Upper lobe of left lung (tissue), 6 donors: ENCODE data around the gene PTGR1. TPM values are rescaled to one million over a fixed set of nuclear protein-coding genes. Genes with fewer than 3 reads are reported as not detected.

Experiments
- ATAC-seq, 2 donors: fragments of 200-7000 bp; cut with Tn5 transposase; one replicate each; pipeline ENCODE4 v1.9.1; 2022; ENCODE audit warnings: mild to moderate bottlenecking in 2 of 2, moderate library complexity in 2 of 2; ENCODE audit not compliant: low FRiP score in 2 of 2
- DNase-seq, 2 donors: peaks; one replicate each; pipeline ENCODE4 v3.0.0-alpha.2; 2019 to 2020
- H3K27ac ChIP-seq, 4 donors: fragments of 200-600 bp; sonication (generic); one replicate each; pipeline ENCODE4 v1.5.1; 2016 to 2019
- H3K27me3 ChIP-seq, 4 donors: fragments of 200-600 bp; sonication (generic); one replicate each; pipeline ENCODE4 v1.5.1; 2017 to 2019
- H3K36me3 ChIP-seq, 4 donors: fragments of 200-600 bp; sonication (generic); one replicate each; pipeline ENCODE4 v1.5.1; 2016 to 2019
- H3K4me1 ChIP-seq, 4 donors: fragments of 200-600 bp; sonication (generic); one replicate each; pipeline ENCODE4 v1.5.1; 2018 to 2019
- H3K4me3 ChIP-seq, 4 donors: fragments of 200-600 bp; sonication (generic); one replicate each; pipeline ENCODE4 v1.5.1; 2017 to 2019; ENCODE audit warnings: mild to moderate bottlenecking in 2 of 4, moderate library complexity in 1 of 4
- H3K9me3 ChIP-seq, 4 donors: fragments of 200-600 bp; sonication (generic); one replicate each; pipeline ENCODE4 v1.5.1; 2018 to 2019
- CTCF ChIP-seq, 6 experiments: fragments of 450-650 bp in 4 of 6; fragments of 200-600 bp in 2 of 6; sonication (generic) in 2 of 6; IDR thresholded peaks; one replicate each; pipeline ENCODE4 v1.5.1; 2016 to 2019; ENCODE audit warnings: antibody characterized with exemption in 6 of 6
- EP300 ChIP-seq, 4 donors: sonication (generic); formaldehyde crosslinking; IDR thresholded peaks; one replicate each; pipeline ENCODE4 v1.5.1; 2017; ENCODE audit warnings: antibody characterized with exemption in 4 of 4, control low read depth in 2 of 4
- POLR2A ChIP-seq, 4 donors: fragments of 450-650 bp; IDR thresholded peaks; one replicate each; pipeline ENCODE4 v1.5.1; 2016 to 2017; ENCODE audit warnings: antibody characterized with exemption in 4 of 4, mild to moderate bottlenecking in 2 of 4
- POLR2AphosphoS5 ChIP-seq, 2 donors: sonication (generic); formaldehyde crosslinking; IDR thresholded peaks; one replicate each; pipeline ENCODE4 v1.5.1; 2017; ENCODE audit warnings: antibody characterized with exemption in 2 of 2
- WGBS, 2 donors: methylation state at CpG; one replicate each; pipeline ENCODE4 v1.1.5; 2017 to 2018; 5-methylcytosine and 5-hydroxymethylcytosine counted together
- total RNA-seq, 6 donors: library from RNA; depleted of rRNA in 4 of 6; stranded (reverse); fragments of >200 nt in 4 of 6; gene quantifications; one replicate each; pipeline versions ENCODE4 v1.1.0 to v1.2.1, GENCODE V29; 2016 to 2021
- donor health status: DM: no; HTN: no; CAD: no; lungs with moderate emphysema.
- donor health status: DM: no; HTN: yes; CAD: no; lungs with severe emphysema.

PTGR1 gene
- total RNA-seq, 6 donors from 2014 or later = 26.9 to 66.7 (median 35.9) TPM

DNA sequence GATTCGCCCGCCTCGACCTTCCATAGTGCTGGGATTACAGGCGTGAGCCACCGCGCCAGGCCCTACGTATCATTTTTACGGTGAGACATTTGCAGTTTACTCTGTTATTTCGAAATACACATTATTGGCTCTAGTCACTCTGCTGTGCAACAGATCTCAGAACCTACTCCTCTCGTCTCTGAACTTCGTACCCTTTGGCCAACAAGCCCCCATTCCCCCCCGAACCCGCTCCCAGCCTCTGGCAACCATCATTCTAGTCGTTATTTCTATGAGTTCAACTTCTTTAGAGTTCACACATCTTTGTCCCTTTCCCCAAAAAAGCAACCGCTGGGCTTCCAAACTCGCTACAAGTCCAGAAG is 735 bp downstream of the PTGR1 start:
- no peaks in the 10 kb centered on the region for H3K9me3 ChIP-seq
- H3K27ac ChIP-seq = peak overlapping the region; percentile 85 to 93 (median 88)
- DNase-seq (peak in 1 of 2 donors; percentile 41), ATAC-seq (peak in 1 of 2 donors; percentile 78)
- peak overlapping the region; percentile 54 to 83 (median 72) for H3K4me3 ChIP-seq
- no peaks in the 10 kb centered on the region for H3K27me3 ChIP-seq
- TF ChIP-seq CTCF (IDR thresholded peaks at IDR 0.05) (no peak), POLR2A (IDR thresholded peaks at IDR 0.05) (no peak), POLR2AphosphoS5 (IDR thresholded peaks at IDR 0.05) (no peak), EP300 (IDR thresholded peaks at IDR 0.05) (no peak)
- peaks cover 5 to 11% (median 6%) of the 10 kb centered on the region in 4 donors for H3K4me1 ChIP-seq
- WGBS, 2 donors = 0% methylated on average over 16 of the region's 16 CpGs
- peaks cover 0 to 24% (median 7%) of the 10 kb centered on the region in 4 donors for H3K36me3 ChIP-seq

DNA sequence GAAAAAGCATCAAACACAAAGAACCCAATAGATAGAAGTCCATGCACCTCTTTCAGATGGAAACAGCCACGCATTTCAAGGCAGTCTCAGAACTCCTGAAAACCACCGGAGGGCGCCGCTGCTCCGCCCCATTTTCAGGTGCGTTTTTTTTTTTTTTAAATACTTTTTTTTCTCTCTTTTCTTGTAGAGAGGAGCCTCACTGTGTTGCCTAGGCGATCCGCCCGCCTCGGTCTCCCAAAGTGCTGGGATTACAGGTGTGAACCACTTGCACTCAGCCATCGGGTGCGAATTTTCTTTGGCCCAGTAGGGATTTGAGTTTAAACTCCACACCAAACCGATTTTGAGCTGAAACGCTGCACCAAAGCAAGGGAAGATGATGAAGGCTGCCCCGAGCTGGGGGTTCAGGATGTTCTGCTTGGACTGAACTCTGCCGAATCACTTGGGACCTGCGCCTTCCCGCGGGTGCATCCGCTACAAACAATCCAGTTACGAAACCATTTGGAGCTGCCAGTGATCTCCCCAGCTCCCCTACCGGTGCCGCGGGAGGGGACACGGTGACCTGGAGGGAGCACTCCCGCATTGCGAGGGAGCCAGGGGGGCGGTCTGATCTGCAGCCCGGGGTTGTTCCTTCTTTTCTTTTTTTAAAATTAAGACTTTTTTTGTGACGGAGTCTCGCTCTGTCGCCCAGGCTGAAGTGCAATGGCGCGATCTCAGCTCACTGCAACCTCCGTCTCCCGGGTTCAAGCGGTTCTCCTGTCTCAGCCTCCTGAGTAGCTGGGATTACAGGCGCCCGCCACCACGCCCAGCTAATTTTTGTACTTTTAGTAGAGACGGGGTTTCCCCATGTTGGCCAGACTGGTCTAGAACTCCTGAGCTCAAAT is 1.4 kb downstream of the PTGR1 start:
- peak overlapping the region; percentile 33 to 83 (median 72) for H3K4me3 ChIP-seq
- TF ChIP-seq POLR2AphosphoS5 (IDR thresholded peaks at IDR 0.05) (peak in 1 of 2 donors; percentile 37), POLR2A (IDR thresholded peaks at IDR 0.05) (no peak), CTCF (IDR thresholded peaks at IDR 0.05) (peak in 5 of 6 experiments; percentile 10 to 59 (median 33))
- H3K4me1 ChIP-seq = peaks cover 5 to 11% (median 6%) of the 10 kb centered on the region in 4 donors
- peak; percentile 46 to 52 for ATAC-seq
- no peaks in the 10 kb centered on the region for H3K9me3 ChIP-seq
- H3K36me3 ChIP-seq = peaks cover 0 to 24% (median 7%) of the 10 kb centered on the region in 4 donors
- peak; percentile 58 to 70 for DNase-seq
- no peaks in the 10 kb centered on the region for H3K27me3 ChIP-seq
- 1% methylated on average over 38 to 41 of the region's 41 CpGs for WGBS, 2 donors
- H3K27ac ChIP-seq = peak overlapping the region; percentile 85 to 93 (median 88)

- DNase-seq (no peak), ATAC-seq (no peak)
- H3K9me3 ChIP-seq = no peaks in the 10 kb centered on the region
- 79 to 86% methylated on average over 5 of the region's 5 CpGs for WGBS, 2 donors
- H3K4me3 ChIP-seq = no peak overlapping the region
- no peaks in the 10 kb centered on the region for H3K27me3 ChIP-seq
- H3K4me1 ChIP-seq = no peaks in the 10 kb centered on the region
- H3K36me3 ChIP-seq = peaks cover 0 to 43% (median 14%) of the 10 kb centered on the region in 4 donors
- no peak overlapping the region for H3K27ac ChIP-seq
- TF ChIP-seq EP300 (IDR thresholded peaks at IDR 0.05) = no peak
- TF ChIP-seq POLR2AphosphoS5 (IDR thresholded peaks at IDR 0.05) = no peak
- TF ChIP-seq POLR2A (IDR thresholded peaks at IDR 0.05) = no peak
- no peak for TF ChIP-seq CTCF (IDR thresholded peaks at IDR 0.05)
Observed at GRCh38 chr9:111588846-111589245, 10.6 kb downstream of the PTGR1 start.

DNA sequence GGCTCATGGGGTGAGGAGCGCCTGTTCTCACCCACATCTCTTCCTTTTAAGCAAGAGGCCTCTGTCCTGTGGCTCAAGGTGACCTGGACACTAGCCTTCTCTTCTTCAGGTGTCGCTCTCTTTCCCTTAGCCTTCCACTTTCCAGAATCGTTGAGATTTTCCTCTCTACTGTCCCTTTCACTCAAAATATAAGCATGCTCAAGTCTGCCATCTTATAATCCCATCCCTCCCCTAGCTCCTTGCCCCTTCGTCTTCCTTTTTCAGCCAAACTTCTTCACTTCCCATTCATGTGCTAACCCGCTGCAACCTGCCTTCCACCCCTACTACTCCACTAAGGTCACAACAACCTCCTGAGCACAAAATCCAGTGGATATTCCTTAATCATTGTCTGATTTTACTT is 13.1 kb downstream of the PTGR1 start:
- Histone ChIP-seq H3K27ac (no peak overlapping the region), H3K27me3 (no peaks in the 10 kb centered on the region), H3K36me3 (peaks cover 8 to 51% (median 23%) of the 10 kb centered on the region in 4 donors), H3K9me3 (no peaks in the 10 kb centered on the region), H3K4me1 (no peaks in the 10 kb centered on the region), H3K4me3 (no peak overlapping the region)
- DNase-seq = no peak
- TF ChIP-seq POLR2A (IDR thresholded peaks at IDR 0.05) (no peak), CTCF (IDR thresholded peaks at IDR 0.05) (no peak)
- 83 to 94% methylated on average over 5 of the region's 5 CpGs for WGBS, 2 donors
- no peak for ATAC-seq
